GM19395 (cell line): Measurements from ENCODE around the gene LINC01488.

ENCODE experiments used
- ATAC-seq: cut with Tn5 transposase; IDR thresholded peaks from one replicate; pipeline ENCODE4 v1.9.1; 2021; ENCODE audit warnings: mild to moderate bottlenecking, moderate library complexity; ENCODE audit not compliant: unreplicated experiment

The LINC01488 gene

DNA sequence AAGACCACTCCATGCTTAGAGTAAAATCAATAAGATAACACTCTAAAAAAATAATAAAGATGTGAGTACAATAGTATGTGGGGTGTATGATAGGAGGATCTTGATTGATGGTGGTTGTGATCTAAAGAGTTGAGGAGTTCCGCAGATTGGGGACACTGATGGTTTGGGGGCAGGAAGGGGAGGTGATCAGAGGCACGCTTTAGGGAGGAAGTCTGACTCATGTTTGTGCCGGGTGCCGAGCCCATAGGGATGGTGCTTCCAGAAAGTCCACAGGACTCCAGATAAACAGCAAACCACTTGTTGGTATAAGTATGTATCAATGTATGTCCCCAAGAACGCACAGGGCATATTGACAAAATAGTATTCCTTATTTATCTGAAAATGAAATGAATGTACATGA lies 27.5 kb downstream of the LINC01488 start:
- ATAC-seq: no peak

DNA sequence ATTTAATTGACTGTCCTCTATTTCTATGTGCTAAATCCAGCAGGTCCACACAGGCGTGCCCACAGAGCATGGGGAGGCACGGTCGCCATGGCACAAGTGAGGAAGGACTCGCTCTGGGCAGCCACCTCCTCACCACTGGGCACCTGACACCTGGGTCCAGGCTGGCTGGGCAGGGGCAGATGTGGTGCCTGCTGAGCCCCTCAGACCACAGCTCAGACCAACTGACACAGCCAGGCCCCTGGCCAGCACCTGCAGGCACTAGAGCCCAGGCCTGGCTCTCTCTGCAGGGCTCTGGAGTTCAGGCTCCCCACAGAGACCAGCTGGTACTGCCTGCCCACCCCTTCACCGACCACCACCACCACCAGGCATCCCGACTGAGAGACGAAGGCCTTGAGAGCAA lies 27.9 kb downstream of the LINC01488 start:
- no peak for ATAC-seq

DNA sequence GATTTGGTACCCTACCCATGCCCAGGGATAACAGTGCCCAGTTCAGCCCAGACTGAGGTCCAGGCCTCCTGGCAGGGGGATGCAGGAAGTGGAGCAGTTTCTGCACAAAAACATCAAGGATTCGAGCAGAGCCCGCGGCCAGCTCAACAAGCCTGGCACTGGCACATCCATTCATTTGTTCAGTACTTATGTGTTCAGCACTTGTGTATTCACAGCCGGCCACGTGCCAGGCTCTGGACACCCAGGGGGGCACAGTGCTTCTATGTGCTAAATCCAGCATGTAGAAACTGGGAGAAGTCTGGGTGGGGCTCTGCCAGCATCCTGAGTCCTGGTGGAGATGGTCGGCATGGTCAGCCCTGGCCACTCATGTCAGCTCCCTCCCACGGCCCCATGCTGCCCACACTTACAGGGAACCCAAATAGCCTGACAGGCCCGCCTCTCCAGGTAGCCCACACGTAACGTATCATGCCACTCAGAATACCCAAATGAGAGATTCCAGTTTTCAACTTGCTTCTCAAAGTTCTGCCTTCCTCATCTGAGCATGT lies 28.5 kb downstream of the LINC01488 start:
- no peak for ATAC-seq

DNA sequence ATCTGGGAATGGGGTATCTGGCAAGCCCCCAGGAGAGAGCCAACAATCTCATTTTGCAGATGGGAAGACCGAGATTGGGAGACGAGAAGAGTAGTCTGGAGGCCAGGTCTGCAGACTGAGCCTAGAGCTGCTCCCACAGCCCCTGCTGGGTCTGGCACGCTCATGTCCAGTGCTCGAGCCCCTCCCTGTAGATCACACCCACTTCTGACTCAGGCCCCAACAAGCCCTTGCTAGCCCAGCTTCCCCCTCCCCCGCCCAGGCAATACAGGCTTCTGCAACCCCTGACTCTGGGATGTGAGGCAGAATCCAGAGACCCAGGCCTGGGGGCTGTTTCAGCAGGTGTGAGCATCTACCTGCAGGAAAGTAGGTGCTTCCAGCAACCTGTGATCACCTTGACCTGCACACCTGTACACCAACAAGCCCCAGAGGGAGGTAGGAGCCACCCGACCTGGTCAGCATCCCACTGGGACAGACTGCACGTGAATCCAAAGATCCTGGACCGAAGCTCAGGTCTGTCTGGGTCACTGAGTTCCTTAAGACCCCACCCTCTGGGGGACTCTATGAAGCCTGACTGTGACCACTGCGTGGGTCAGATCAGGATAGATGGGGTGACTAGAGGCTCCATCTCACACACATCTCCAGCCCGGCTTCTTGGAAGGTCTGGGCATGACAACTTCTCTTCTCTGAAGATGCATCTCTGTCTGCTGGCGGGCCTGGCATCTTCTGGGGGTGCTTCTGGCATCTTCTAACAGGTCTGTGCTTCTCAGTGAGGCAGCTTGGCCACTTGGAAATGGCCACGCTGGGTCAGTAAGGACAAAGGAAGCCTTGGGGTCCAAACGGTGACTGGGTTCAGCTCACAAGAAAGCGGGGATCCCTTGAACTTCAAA lies 29.3 kb downstream of the LINC01488 start:
- no peak for ATAC-seq

DNA sequence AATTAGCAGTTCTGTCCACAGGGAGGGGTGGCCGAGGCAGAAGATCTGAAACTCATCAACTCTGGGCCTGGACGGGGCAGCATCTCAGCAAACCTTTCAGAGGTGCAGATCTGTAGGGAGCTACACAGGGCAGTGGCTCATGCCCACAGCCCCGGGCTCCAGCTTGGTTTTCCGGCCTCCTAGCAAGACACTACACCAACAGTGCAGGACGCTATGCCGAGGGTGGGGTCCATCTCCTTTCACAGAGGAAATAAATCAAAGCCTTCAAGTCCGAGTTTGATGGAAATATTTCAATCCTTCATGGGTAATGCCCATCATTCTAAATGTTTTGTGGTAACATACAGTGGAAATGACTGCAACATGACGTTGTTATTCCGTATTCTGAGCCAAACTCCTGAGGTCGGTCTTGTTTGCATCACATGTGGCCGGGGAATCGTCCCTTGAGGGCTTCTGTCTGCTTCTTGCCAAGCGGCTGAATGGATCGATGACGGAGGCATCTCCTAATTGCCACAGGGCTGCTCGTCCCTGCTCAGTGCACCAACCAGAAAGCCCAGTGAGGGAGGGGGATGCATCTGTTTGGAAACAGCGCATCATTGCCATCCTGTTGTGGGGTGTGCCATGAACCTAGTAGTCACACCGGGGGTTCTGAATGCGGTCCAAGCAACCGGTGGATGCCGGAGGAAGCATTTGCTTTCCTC lies 30.0 kb downstream of the LINC01488 start:
- ATAC-seq: no peak

DNA sequence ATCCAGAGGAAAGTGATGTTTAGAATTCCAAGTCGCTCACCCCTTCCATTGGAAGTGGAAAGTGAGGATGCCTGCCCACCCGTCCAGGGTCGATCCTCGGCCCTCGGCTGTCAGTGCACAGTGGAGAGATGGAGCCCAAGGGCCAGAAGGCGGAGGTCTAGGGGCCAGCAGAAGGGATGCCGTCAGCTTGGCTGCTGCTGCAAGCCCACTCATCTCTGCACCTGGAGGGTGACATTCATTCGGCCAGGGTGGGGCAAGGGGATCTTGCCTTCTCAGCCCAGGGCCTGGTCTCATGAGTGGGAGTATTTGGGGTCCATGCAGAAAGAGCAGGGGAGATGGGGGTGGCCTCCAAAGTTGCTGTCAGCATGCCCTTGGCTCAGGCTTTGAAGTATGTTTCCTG lies 30.7 kb downstream of the LINC01488 start:
- no peak for ATAC-seq

DNA sequence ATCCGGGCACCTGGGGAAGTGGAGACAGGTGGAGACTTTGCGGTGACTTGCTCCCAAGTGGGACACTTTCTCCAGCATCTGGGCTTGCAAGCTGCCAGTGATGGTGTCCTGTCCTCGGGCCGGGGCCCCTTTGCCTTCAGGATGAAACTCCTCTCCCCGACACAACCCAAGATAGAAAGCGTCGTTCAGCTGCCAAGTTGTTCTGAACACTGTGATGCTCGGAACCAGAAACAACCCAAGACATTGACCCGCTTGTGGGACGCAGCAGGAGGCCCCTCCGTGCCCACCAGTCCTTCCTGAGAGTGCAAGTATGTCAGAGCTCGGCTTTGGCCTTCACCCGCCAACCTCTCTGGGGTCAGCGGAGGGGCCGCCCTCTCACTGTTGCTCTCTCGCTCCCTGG lies 31.3 kb downstream of the LINC01488 start:
- ATAC-seq: no peak

DNA sequence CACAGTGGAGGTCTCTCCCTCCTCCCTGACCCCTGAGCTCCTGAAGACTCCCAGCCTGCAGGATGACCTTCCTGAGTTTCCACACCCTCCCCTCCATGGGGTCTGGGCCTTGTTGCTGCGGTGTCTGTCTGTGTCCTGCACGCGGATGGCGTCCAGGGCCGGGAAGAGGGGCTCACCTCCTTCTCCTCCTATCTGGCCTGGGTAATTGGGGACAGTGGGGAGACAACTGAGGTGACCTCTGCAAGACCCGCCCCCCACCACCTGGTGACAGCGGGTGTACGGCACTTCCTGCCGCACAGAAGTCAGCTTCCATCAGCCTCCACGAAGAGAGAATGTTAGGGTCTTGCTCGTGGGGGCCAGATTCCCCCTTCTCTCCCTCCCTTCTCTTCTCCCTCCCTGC lies 31.7 kb downstream of the LINC01488 start:
- no peak for ATAC-seq

DNA sequence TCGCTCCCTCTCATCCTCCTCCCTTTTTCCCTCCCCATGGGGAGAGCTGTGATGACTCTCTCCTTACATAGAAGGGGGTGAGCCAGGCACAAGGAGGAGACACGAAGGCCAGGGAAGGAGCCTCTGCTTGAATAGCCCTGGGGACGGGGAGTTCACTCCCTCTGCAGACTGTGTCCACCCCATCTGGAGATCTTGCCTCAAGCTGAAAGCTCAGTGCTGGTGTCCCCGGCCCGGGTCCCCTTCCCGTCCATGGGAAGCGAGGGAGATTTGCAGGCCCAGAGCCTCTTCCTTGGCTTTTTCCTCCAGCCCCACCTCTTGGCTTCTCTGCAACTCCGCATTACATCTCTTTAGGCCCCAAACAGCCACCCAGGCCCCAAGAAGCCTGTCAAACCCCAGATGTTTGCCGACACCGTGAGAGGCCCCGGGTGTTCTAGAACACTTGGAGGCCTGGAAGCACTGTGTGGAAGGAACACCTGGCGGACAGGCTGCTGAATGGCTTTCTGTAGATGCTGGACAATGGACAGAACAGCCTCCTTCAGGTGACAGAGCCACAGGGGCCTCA lies 32.3 kb downstream of the LINC01488 start:
- ATAC-seq: no peak

DNA sequence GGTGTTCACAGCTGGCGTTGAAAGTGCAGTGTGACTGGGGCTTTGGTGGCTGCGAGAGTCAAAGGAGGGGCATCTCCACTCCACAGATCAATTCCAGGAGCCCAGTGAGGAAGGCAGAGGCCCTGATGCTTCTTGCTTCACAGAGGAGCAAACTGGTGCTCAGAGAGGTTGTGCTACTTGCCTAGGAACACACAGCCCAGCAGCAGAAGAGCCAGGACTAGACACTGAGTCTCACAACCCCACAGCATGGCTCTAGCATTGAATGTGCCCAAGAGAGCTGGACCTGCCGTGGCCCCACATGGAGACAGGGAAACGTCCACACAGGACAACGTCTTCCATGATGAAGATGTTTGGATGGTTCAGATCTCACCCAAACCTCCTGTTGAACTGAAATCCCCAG lies 33.3 kb downstream of the LINC01488 start:
- ATAC-seq: no peak

DNA sequence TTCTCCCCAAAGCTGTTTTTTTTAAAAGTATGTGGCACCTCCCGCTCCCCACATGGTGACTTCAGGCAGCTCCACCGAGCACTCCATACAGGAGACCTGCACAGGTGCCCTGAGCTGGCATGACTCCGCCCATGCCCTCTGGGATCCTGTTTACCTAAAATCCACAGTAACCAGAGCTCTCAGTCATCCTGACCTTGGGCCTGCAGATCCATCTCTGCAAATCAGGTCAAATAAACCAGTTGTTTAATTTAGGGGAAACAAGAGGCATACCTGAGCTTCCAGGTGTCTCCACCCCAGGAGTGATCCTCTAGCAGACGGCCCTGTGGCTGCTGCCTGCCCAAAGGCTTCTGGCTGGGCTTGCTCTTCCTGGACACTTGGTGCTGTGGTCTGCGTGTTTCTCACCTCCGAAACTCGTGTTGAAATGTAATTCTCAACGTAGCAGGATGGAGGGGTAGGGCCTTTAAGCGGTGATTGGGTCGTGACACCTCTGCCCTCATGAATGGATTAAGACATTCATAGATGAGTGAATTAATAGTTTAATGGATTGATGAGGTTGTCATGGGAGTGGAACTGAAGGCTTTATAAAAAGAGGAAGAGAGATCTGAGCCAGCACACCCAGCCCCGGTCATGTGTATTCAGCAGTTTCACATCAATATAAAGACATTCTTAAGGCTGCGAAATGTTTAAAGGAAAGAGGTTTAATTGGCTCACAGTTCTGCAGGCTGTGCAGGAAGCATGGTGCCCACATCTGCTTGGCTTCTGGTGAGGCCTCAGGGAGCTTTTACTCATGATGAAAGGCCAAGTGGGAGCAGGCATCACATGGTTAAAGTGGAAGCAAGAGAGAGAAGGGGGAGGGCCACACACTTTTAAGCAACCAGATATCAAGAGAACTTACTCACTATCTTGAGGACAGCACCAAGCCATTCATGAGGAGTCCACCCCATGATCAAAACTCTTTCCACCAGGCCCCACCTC lies 34.1 kb downstream of the LINC01488 start:
- no peak for ATAC-seq

DNA sequence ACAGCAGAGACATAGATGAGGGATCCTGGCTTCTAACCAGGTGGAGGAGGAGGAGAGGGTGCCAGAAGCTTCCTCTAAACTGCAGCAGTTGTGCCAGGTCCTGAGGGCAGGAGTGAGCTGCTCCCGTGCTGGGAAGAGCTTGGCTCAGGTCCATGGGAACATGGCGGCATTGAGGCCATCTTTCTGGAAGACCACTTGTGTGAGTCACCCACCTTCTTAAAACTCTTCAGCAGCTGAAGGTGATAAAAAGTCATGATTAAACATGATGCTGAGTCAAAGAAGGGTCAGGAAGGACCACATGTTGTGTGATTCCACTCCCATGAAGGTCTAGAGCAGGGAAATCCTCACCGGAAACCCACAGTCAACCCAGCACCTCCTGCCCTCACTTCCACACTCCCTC lies 35.1 kb downstream of the LINC01488 start:
- ATAC-seq: no peak

DNA sequence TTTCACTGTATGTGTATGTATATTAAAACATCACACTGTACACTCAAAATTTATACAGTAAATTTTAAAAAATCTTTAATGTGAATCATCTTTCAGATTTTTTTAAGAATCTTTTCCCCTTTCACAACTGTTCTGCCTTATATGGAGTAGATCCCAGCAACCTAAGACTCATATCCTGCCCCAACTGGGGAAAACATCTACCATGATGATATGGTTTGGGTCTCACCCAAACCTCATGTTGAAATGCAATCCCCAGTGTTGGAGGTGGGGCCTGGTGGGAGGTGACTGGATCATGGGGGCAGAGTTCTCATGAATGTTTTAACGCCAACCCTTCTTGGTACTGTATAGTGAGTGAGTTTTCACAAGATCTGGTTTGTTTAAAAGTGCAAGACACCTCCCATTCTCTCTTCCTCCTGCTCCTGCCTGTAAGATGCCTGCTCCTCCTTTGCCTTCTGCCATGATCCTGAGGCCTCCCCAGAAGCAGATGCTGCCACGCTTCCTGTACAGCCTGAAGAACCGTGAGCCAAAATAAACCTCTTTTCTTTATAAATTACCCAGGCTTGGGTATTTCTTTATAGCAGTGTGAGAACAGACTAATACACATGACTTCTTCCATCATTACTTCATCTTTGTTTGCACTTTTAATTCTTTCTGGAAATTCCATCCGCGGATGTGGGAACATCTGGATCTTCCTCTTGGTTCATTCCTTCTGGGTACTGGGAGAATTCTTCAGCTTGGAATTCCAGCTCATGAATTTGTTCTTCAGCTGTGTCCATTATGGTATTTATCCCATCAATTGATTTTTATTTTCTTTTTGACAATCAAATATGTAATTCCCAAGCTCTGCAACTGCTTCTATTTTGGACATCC lies 36.9 kb downstream of the LINC01488 start:
- no peak for ATAC-seq

DNA sequence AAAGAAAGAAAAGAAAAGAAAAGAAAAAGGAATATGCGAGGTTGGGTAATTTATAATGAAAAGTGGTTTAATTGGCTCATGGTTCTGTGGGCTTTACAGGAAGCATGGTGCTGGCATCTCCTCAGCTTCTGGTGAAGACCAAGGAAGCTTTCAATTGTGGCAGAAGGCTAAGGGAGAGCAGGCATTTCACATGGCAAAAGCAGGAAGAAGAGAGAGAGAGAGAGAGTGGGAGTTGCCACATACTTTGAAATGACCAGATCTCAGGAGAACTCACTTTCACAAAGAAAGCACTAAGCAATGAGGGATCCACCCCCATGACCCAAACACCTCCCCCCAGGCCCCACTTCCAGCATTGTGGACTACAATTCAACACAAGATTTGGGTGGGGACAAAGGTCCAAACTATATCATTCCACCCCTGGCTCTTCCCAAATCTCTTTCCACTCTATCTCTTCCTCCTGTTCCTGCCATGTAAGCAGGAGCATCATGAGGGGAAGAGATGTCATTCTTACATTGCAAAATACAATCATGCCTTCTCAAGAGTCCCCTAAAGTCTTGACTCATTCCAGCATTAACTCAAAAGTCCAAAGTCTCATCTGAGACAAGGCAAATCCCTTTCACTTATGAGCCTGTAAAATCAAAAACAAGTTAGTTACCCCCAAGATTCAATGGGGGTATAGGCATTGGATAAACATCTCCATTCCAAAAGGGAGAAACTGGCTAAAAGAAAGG lies 38.9 kb downstream of the LINC01488 start:
- ATAC-seq: no peak

DNA sequence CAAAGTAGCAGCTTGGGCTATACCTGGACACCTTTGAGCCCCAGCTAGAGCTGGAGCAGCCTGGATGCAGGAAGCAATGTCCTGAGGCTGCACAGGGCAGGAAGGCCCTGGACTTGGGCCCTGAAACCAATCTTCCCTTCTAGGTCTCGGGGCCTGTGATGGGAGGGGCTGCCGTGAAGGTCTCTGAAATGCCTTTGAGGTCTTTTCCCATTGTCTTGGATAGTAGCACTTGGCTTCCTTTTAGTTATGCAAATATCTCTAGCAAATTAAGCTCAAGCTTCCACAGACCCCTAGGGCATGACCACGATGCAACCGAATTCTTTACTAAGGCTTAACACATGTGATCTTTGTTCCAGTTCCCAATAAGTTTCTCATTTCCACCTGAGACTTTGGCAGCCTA lies 40.0 kb downstream of the LINC01488 start:
- ATAC-seq: no peak

DNA sequence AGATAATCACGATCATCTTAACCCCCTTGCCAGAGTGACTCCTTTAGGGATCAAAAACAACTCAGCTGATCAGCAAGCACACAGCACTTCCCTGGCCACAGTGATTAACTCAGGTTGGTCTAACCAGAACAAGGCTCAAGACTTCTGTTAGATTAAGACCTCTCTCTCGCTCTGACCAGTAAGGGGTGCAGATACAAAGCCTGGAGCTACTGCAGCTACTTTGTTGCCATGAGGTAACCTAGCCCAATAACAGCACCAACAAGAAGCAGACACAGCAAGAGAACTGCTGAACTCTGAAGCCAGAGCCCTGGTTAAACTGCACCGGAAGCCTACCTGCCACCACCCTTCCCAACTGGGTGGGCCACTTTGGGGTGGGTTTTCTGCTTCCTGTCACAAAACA lies 42.0 kb downstream of the LINC01488 start:
- ATAC-seq: no peak

DNA sequence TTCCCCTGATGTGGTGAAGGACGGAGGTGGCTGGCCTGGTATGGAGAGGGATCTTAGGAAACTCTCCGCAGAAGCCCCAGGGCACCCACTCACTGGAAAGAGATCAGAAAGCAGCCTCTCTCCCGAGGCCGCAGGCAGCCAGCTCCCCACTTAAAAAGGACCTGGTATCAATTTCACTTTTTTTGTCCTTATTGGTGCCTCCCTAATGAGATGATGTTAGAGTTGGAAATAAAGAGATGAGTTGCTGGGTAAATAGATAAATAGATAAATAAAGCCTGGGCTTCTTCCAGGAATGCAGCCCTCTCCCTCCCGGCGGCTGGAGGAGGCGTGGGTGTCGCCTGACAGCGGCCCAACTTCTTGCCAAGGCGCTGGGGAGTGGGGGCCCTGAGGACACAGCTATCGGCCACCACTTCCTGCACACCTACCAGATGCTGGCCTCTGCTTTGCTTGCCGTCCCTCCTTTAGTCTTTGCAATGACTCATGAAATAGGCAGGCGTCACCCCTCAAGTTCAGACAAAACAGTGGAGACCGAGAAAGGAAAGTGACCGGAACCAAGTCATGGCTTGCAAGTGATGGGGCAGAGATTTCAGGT lies 42.9 kb downstream of the LINC01488 start:
- ATAC-seq: no peak

DNA sequence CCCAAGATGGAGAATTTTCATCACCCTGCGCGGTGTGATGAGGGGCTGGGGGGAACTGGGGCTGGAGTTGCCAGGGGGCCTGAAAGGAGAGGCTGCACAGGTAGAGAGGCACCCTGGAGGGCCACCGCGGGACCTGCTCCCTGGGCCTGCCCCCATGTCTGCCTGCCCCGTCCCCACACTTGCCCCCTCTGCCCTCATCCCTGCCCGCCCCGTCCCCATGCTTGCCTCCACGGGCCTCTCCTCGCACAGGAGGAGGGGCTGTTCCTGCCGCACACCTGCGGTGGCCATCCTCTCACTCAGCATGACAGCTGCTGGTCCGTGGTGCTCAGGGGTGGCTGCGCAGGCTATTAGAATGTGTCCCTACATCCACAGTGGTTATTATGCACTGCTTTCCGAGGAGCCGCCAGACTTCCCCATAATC lies 43.5 kb downstream of the LINC01488 start:
- ATAC-seq: no peak
